ENCODE results near the gene MAMSTR.

MAMSTR gene

GRCh38 chr19:48750771-48751504, 31.4 kb upstream of the MAMSTR start:
- DNase-seq (ENCODE audit: low read depth), result no peak
- TF ChIP-seq CTCF (IDR thresholded peaks at IDR 0.05; ENCODE audit: low read depth, low read length, missing control alignments), result no peak
- H3K4me3 ChIP-seq (ENCODE audit: low read depth, low read length), result no peak overlapping the region

DNA sequence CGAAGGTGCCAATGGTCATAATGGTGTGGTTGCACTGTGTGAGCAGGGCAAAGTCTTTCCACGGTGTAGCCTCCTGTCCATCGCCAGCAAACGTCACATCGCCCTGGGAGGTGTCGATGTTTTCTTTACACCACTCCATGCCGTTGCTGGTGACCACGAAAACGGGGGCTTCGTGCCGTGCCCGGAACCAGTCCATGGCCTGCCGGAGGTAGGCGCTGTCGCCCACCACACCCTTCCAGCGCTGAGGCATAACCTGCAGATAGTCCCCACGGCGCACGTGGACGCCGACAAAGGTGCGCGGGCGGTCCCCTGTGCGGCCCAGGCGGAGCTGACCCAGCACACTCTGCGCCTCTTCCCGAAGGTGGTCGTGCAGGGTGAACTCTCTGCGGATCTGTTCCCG, 30.8 kb upstream of the MAMSTR start:
- TF ChIP-seq CTCF (IDR thresholded peaks at IDR 0.05; ENCODE audit: low read depth, low read length, missing control alignments), result no peak
- H3K4me3 ChIP-seq (ENCODE audit: low read depth, low read length), result no peak overlapping the region
- no peak for DNase-seq (ENCODE audit: low read depth)

- no peak for DNase-seq (ENCODE audit: low read depth)
- H3K4me3 ChIP-seq (ENCODE audit: low read depth, low read length), result no peak overlapping the region
- no peak for TF ChIP-seq CTCF (IDR thresholded peaks at IDR 0.05; ENCODE audit: low read depth, low read length, missing control alignments)
These were observed 30.2 kb upstream of the MAMSTR start for GRCh38 chr19:48749571-48750198.

- TF ChIP-seq CTCF (IDR thresholded peaks at IDR 0.05; ENCODE audit: low read depth, low read length, missing control alignments), result no peak
- no peak for DNase-seq (ENCODE audit: low read depth)
- H3K4me3 ChIP-seq (ENCODE audit: low read depth, low read length), result no peak within 1 kb of the TSS; the same call in 1 of the 2 replicates
These were observed 27.4 kb upstream of the MAMSTR start, which contains the start of gene IZUMO1 for GRCh38 chr19:48746738-48747575. Gene IZUMO1 (minus strand): TSS chr19:48746909. CDS start chr19:48745859, 1,050 bp downstream.

DNA sequence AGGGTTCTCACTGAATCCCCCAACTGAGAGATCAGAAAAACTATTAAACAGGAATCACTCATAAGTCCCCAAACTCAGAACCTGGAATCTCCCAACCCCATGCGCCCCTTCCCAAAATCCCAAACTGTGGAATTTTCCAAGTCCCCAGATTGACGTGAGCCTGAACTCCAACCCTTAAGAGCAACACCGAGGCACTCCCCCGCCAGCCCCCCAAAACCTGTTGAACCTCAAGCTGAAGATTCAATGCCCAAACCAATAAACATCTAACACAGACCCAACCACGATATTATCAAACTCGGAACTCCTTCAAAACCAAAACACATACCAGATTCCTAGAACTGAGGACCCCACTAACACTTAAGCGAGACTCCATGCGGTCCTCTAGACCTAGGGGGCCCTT, 26.6 kb upstream of the MAMSTR start:
- H3K4me3 ChIP-seq (ENCODE audit: low read depth, low read length), result no peak overlapping the region
- TF ChIP-seq CTCF (IDR thresholded peaks at IDR 0.05; ENCODE audit: low read depth, low read length, missing control alignments), result no peak
- no peak for DNase-seq (ENCODE audit: low read depth)

GRCh38 chr19:48745208-48745995, 25.9 kb upstream of the MAMSTR start:
- DNase-seq (ENCODE audit: low read depth), result no peak
- no peak overlapping the region for H3K4me3 ChIP-seq (ENCODE audit: low read depth, low read length)
- no peak for TF ChIP-seq CTCF (IDR thresholded peaks at IDR 0.05; ENCODE audit: low read depth, low read length, missing control alignments)

Data from GM12864 (cell line).